H9 (cell line): ENCODE measurements around the gene SPHK2. TPM values are rescaled to one million over a fixed set of nuclear protein-coding genes. Genes with fewer than 3 reads are reported as not detected.

ENCODE experiments used
- DNase-seq: peaks from one replicate; pipeline ENCODE4 v3.0.0-alpha.2; 2017
- H2AFZ ChIP-seq: one replicate; pipeline ENCODE4 v1.6.1; 2013; ENCODE audit warnings: mild to moderate bottlenecking, low read length, control low read depth, moderate library complexity
- H2AK5ac ChIP-seq: 2 replicates; pipeline ENCODE4 v1.6.1; 2013; ENCODE audit warnings: low read length, control low read depth, mixed read lengths; ENCODE audit not compliant: insufficient read length
- H2BK120ac ChIP-seq: one replicate; pipeline ENCODE4 v1.6.1; 2013; ENCODE audit warnings: low read depth, mild to moderate bottlenecking, low read length, control low read depth, inconsistent platforms; ENCODE audit not compliant: poor library complexity, severe bottlenecking
- H2BK12ac ChIP-seq: 2 replicates; pipeline ENCODE4 v1.6.1; 2013; ENCODE audit warnings: low read length, control low read depth, mixed read lengths, low read depth; ENCODE audit not compliant: insufficient read length
- H2BK15ac ChIP-seq: 2 replicates; pipeline ENCODE4 v1.6.1; 2013; ENCODE audit warnings: low read depth, low read length, control low read depth
- H2BK20ac ChIP-seq: one replicate; pipeline ENCODE4 v1.6.1; 2013; ENCODE audit warnings: low read depth, mild to moderate bottlenecking, low read length, control low read depth, inconsistent platforms; ENCODE audit not compliant: poor library complexity, severe bottlenecking
- H2BK5ac ChIP-seq: 2 replicates; pipeline ENCODE4 v1.6.1; 2013; ENCODE audit warnings: low read length, control low read depth, mixed read lengths; ENCODE audit not compliant: insufficient read length
- H3K14ac ChIP-seq: 2 replicates; pipeline ENCODE4 v1.6.1; 2013; ENCODE audit warnings: low read length, control low read depth; ENCODE audit not compliant: insufficient read depth
- H3K18ac ChIP-seq: 2 replicates; pipeline ENCODE4 v1.6.1; 2013; ENCODE audit warnings: low read depth, mild to moderate bottlenecking, mixed read lengths, low read length, control low read depth; ENCODE audit not compliant: insufficient read length
- H3K23ac ChIP-seq: 2 replicates; pipeline ENCODE4 v1.6.1; 2013; ENCODE audit warnings: low read length, control low read depth, mixed read lengths, low read depth; ENCODE audit not compliant: insufficient read length
- H3K23me2 ChIP-seq: 2 replicates; pipeline ENCODE4 v1.6.1; 2013; ENCODE audit warnings: low read depth, mild to moderate bottlenecking, mixed read lengths, low read length, control low read depth; ENCODE audit not compliant: insufficient read length, poor library complexity, severe bottlenecking
- H3K27ac ChIP-seq: 2 replicates; pipeline ENCODE4 v1.5.1; 2013; ENCODE audit warnings: low read length, control low read depth, mixed read lengths, low read depth; ENCODE audit not compliant: insufficient read length
- H3K27me3 ChIP-seq: 2 replicates; pipeline ENCODE4 v1.6.1; 2013; ENCODE audit warnings: low read length, control low read depth, inconsistent platforms; ENCODE audit not compliant: insufficient read depth
- H3K4ac ChIP-seq: 2 replicates; pipeline ENCODE4 v1.6.1; 2013; ENCODE audit warnings: low read depth, mild to moderate bottlenecking, control low read depth, inconsistent platforms, low read length, moderate library complexity
- H3K4me1 ChIP-seq: 2 replicates; pipeline ENCODE4 v1.6.1; 2013; ENCODE audit warnings: low read length, control low read depth, inconsistent platforms; ENCODE audit not compliant: insufficient read depth
- H3K4me2 ChIP-seq: 2 replicates; pipeline ENCODE4 v1.6.1; 2013; ENCODE audit warnings: low read length, control low read depth, mixed read lengths; ENCODE audit not compliant: insufficient read length, insufficient read depth
- H3K56ac ChIP-seq: 2 replicates; pipeline ENCODE4 v1.6.1; 2013; ENCODE audit warnings: low read depth, mild to moderate bottlenecking, mixed read lengths, low read length, control low read depth; ENCODE audit not compliant: insufficient read length
- H3K79me1 ChIP-seq: 2 replicates; pipeline ENCODE4 v1.6.1; 2013; ENCODE audit warnings: low read depth, mild to moderate bottlenecking, moderate library complexity, low read length, control low read depth, inconsistent platforms; ENCODE audit not compliant: insufficient read depth, poor library complexity, severe bottlenecking
- H3K79me2 ChIP-seq: 2 replicates; pipeline ENCODE4 v1.6.1; 2013; ENCODE audit warnings: low read length, control low read depth, inconsistent platforms; ENCODE audit not compliant: insufficient read depth
- H3K9ac ChIP-seq: 2 replicates; pipeline ENCODE4 v1.6.1; 2013; ENCODE audit warnings: low read length, control low read depth, mixed read lengths; ENCODE audit not compliant: insufficient read length; ENCODE audit errors: extremely low read depth
- H3K9me3 ChIP-seq: one replicate; pipeline ENCODE4 v1.6.1; 2013; ENCODE audit warnings: low read depth, low read length, inconsistent platforms; ENCODE audit not compliant: control insufficient read depth
- H3T11ph ChIP-seq: one replicate; pipeline ENCODE4 v1.6.1; 2013; ENCODE audit warnings: mild to moderate bottlenecking, low read length, control low read depth, inconsistent platforms
- H4K20me1 ChIP-seq: one replicate; pipeline ENCODE4 v1.6.1; 2013; ENCODE audit not compliant: control insufficient read depth, insufficient read length, insufficient read depth
- H4K5ac ChIP-seq: 2 replicates; pipeline ENCODE4 v1.6.1; 2013; ENCODE audit warnings: low read depth, mild to moderate bottlenecking, mixed read lengths, low read length, control low read depth; ENCODE audit not compliant: insufficient read length
- H4K8ac ChIP-seq: replicated peaks from 2 replicates; pipeline ENCODE4 v1.6.1; 2013; ENCODE audit warnings: low read length, control low read depth, mixed read lengths, low read depth; ENCODE audit not compliant: insufficient read length
- H4K91ac ChIP-seq: 2 replicates; pipeline ENCODE4 v1.6.1; 2013; ENCODE audit warnings: low read depth, mild to moderate bottlenecking, moderate library complexity, mixed read lengths, low read length, control low read depth; ENCODE audit not compliant: insufficient read length
- H3K27ac Mint-ChIP-seq, 3 experiments: 2 replicates in 2 of 3; 3 replicates in 1 of 3; pipeline ENCODE4 v1.8.0; 2020 to 2021; ENCODE audit warnings: mixed read lengths in 3 of 3, mild to moderate bottlenecking in 1 of 3, moderate library complexity in 1 of 3
- H3K27me3 Mint-ChIP-seq: 2 replicates; pipeline ENCODE4 v1.8.0; 2021; ENCODE audit warnings: low read depth, mild to moderate bottlenecking, moderate library complexity, mixed read lengths
- H3K36me3 Mint-ChIP-seq, 3 experiments: 2 replicates in 2 of 3; 3 replicates in 1 of 3; pipeline ENCODE4 v1.8.0; 2020 to 2021; ENCODE audit warnings: low read depth in 3 of 3, mixed read lengths in 3 of 3; ENCODE audit not compliant: insufficient read depth in 1 of 3
- H3K4me1 Mint-ChIP-seq, 2 experiments: 2 replicates each; pipeline ENCODE4 v1.8.0; 2020; ENCODE audit warnings: mixed read lengths in 2 of 2
- H3K4me3 Mint-ChIP-seq, 2 experiments: 2 replicates in 1 of 2; 3 replicates in 1 of 2; pipeline ENCODE4 v1.8.0; 2020 to 2021; ENCODE audit warnings: mild to moderate bottlenecking in 2 of 2, mixed read lengths in 2 of 2, moderate library complexity in 1 of 2
- H3K9me3 Mint-ChIP-seq, 2 experiments: 2 replicates in 1 of 2; 3 replicates in 1 of 2; pipeline ENCODE4 v1.8.0; 2020; ENCODE audit warnings: mild to moderate bottlenecking in 2 of 2, mixed read lengths in 2 of 2, moderate library complexity in 1 of 2
- CTCF ChIP-seq: fragments of 200-600 bp; sonication (generic); conservative IDR thresholded peaks from 3 replicates; pipeline ENCODE4 v1.8.0; 2021; ENCODE audit warnings: antibody characterized with exemption, mild to moderate bottlenecking
- WGBS: extraction: QIAGEN DNeasy Blood & Tissue Kit; methylation state at CpG from one replicate; pipeline ENCODE4 v1.1.7; 2013; ENCODE audit warnings: missing lambda C conversion rate, low lambda C conversion rate, mixed read lengths; ENCODE audit not compliant: insufficient read length; ENCODE audit errors: extremely low coverage; 5-methylcytosine and 5-hydroxymethylcytosine counted together
- total RNA-seq: library from RNA; stranded (reverse); gene quantifications from 2 replicates; pipeline ENCODE4 v1.2.1, GENCODE V29; 2021

SPHK2 gene
- total RNA-seq, 1 experiment from 2014 or later, result 57.2 TPM

DNA sequence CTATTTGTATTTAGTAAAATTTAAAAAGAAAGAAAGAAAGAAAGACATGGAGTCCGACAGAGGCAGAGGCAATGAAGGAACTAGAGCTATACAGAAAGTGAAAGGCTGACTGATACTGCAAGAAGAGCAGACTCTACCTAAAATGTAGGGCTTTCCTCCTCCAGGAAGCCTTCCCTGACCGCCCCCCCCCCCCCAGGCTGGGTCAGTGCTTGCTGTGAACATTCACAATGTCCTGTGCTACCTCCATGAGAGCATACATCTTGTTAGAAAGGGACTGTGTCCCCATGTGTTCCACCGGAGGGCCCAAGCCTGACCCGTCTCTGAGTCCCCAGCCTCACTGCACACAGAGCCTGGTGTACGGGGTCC, 32.4 kb downstream of the SPHK2 start:
- no peak overlapping the region for H4K8ac ChIP-seq
- no peak overlapping the region for H2AK5ac ChIP-seq
- H3K79me1 ChIP-seq, result no peaks in the 10 kb centered on the region
- no peaks in the 10 kb centered on the region for H3K23me2 ChIP-seq
- H3K14ac ChIP-seq, result no peak overlapping the region
- H4K5ac ChIP-seq, result no peak overlapping the region
- H3K4me1 ChIP-seq, result no peaks in the 10 kb centered on the region
- no peak overlapping the region for H2BK12ac ChIP-seq
- TF ChIP-seq CTCF, result no peak
- H2AFZ ChIP-seq, result no peak overlapping the region
- DNase-seq, result no peak
- no peaks in the 10 kb centered on the region for H3K79me2 ChIP-seq
- no peak overlapping the region for H2BK5ac ChIP-seq
- no peak overlapping the region for H2BK15ac ChIP-seq
- H3K9me3 Mint-ChIP-seq, result peaks cover 0 to 4% of the 10 kb centered on the region in 2 experiments; a peak in 2 of 5 replicates
- H4K20me1 ChIP-seq, result no peaks in the 10 kb centered on the region
- no peak overlapping the region for H3K23ac ChIP-seq
- H3K4ac ChIP-seq, result no peak overlapping the region
- peaks cover 5% of the 10 kb centered on the region for H3K27me3 Mint-ChIP-seq
- no peak overlapping the region for H3K4me3 Mint-ChIP-seq
- no peak overlapping the region for H3T11ph ChIP-seq
- no peak overlapping the region for H3K27ac ChIP-seq
- H2BK20ac ChIP-seq, result no peak overlapping the region
- no peak overlapping the region for H3K27ac Mint-ChIP-seq
- peaks cover 0 to 5% (median 0%) of the 10 kb centered on the region in 3 experiments; a peak in 2 of 7 replicates for H3K36me3 Mint-ChIP-seq
- no peak overlapping the region for H3K9ac ChIP-seq
- H3K27me3 ChIP-seq, result no peaks in the 10 kb centered on the region
- H4K91ac ChIP-seq, result no peak overlapping the region
- no peak overlapping the region for H3K18ac ChIP-seq
- no peak overlapping the region for H3K56ac ChIP-seq
- H3K4me1 Mint-ChIP-seq, result peaks cover 15 to 17% of the 10 kb centered on the region in 2 experiments
- no peak overlapping the region for H3K4me2 ChIP-seq
- H3K9me3 ChIP-seq, result no peaks in the 10 kb centered on the region
- no peak overlapping the region for H2BK120ac ChIP-seq
- no CpG with 5 or more reads among the region's 5 CpGs for WGBS
